ENCODE results near the gene TGFB1.
"Not testable (repeated sequence)": the region's sequence is repeated elsewhere in the genome, so short reads cannot be mapped to it uniquely, and the experiment has no call there.

The TGFB1 gene

GRCh38 chr19:41369769-41370168 is 16.0 kb upstream of the TGFB1 start:
- no peak for DNase-seq (ENCODE audit: low spot score)

GRCh38 chr19:41367848-41368301 is 14.2 kb upstream of the TGFB1 start:
- no peak for DNase-seq (ENCODE audit: low spot score)

GRCh38 chr19:41366089-41366488 is 12.4 kb upstream of the TGFB1 start:
- DNase-seq (ENCODE audit: low spot score): no peak

GRCh38 chr19:41364524-41365391 is 11.0 kb upstream of the TGFB1 start:
- no peak for DNase-seq (ENCODE audit: low spot score)

GRCh38 chr19:41363753-41364523 is 10.2 kb upstream of the TGFB1 start, which contains the start of gene B9D2:
B9D2 (minus strand) TSS chr19:41364149; CDS start chr19:41363519, 630 bp downstream.
- DNase-seq (ENCODE audit: low spot score): peak; percentile 98

GRCh38 chr19:41363371-41363752 is 9.6 kb upstream of the TGFB1 start:
- no peak for DNase-seq (ENCODE audit: low spot score)

- no peak for DNase-seq (ENCODE audit: low spot score)
These were observed 8.6 kb upstream of the TGFB1 start for GRCh38 chr19:41362143-41362847.

GRCh38 chr19:41359741-41360140 is 6.0 kb upstream of the TGFB1 start:
- no peak for DNase-seq (ENCODE audit: low spot score)

GRCh38 chr19:41357746-41358145 is 4.0 kb upstream of the TGFB1 start:
- DNase-seq (ENCODE audit: low spot score): no peak

GRCh38 chr19:41356984-41357739 is 3.4 kb upstream of the TGFB1 start:
- peak; percentile 25 for DNase-seq (ENCODE audit: low spot score)

- no peak for DNase-seq (ENCODE audit: low spot score)
These were observed 2.1 kb upstream of the TGFB1 start for GRCh38 chr19:41355802-41356201.

GRCh38 chr19:41355035-41355434 is 1.3 kb upstream of the TGFB1 start:
- DNase-seq (ENCODE audit: low spot score): no peak

- DNase-seq (ENCODE audit: low spot score): no peak
These were observed 726 bp upstream of the TGFB1 start for GRCh38 chr19:41354343-41354953.

GRCh38 chr19:41352609-41353465 is 885 bp downstream of the TGFB1 start:
- DNase-seq (ENCODE audit: low spot score): peak; percentile 78

- no peak for DNase-seq (ENCODE audit: low spot score)
These were observed 1.5 kb downstream of the TGFB1 start for GRCh38 chr19:41352279-41352608.

- peak; percentile 79 for DNase-seq (ENCODE audit: low spot score)
These were observed 2.1 kb downstream of the TGFB1 start for GRCh38 chr19:41351339-41352245.

GRCh38 chr19:41350735-41351338 is 2.9 kb downstream of the TGFB1 start:
- no peak for DNase-seq (ENCODE audit: low spot score)

GRCh38 chr19:41346916-41347315 is 6.8 kb downstream of the TGFB1 start:
- DNase-seq (ENCODE audit: low spot score): not testable (repeated sequence)

- DNase-seq (ENCODE audit: low spot score): no peak
These were observed 9.6 kb downstream of the TGFB1 start for GRCh38 chr19:41344162-41344561.

Measured in activated CD4-positive, alpha-beta T cell treated with anti-CD3 and anti-CD28 coated beads, Interleukin-2, Interleukin-4, amounts not matched to agents 100 ng/mL and 50 ng/mL, durations not matched to agents 16 hours and 8 hours (primary cell).